ENCODE results near the gene PIGQ. TPM values are rescaled to one million over a fixed set of nuclear protein-coding genes. Genes with fewer than 3 reads are reported as not detected.
A peak's percentile ranks its signal among the peaks of the same experiment; 100 is the strongest.

PIGQ gene
- total and polyA plus RNA-seq, 11 donors = 16.4 to 39.5 (median 22.0) TPM

- TF ChIP-seq POLR2A (IDR thresholded peaks at IDR 0.05) = no peak
- TF ChIP-seq CTCF (IDR thresholded peaks at IDR 0.05) = no peak
- intact Hi-C loops (cut with DNase I) = loop anchor here in 3 of 10 donors (5.0 kb wide), 2 partner anchors 36 to 51 kb away; partner anchors contain the start of gene RAB40C (in 2 of the 3)
- Histone ChIP-seq H3K27ac (no peak overlapping the region), H3K4me1 (peaks cover 0 to 25% (median 21%) of the 10 kb centered on the region in 12 donors), H3K4me3 (no peak overlapping the region), H3K27me3 (no peaks in the 10 kb centered on the region), H3K9me3 (no peaks in the 10 kb centered on the region), H3K36me3 (peaks cover 0 to 47% (median 10%) of the 10 kb centered on the region in 9 donors)
- no peak for ATAC-seq
- peak in 1 of 5 donors; percentile 29 for DNase-seq
- WGBS, 4 donors = 93 to 97% (median 95%) methylated on average over 24 to 33 of the region's 33 CpGs
These were observed 58.7 kb downstream of the PIGQ start for GRCh38 chr16:628321-629061.

GRCh38 chr16:629185-629832, 59.5 kb downstream of the PIGQ start:
- H3K9me3 ChIP-seq = no peaks in the 10 kb centered on the region
- no peaks in the 10 kb centered on the region for H3K27me3 ChIP-seq
- WGBS, 4 donors = 65 to 89% (median 70%) methylated on average over 10 to 29 of the region's 29 CpGs
- peaks cover 0 to 55% (median 10%) of the 10 kb centered on the region in 9 donors for H3K36me3 ChIP-seq
- ATAC-seq (peak in 3 of 4 donors; percentile 4 to 28 (median 5)), DNase-seq (peak in 2 of 5 donors; percentile 23)
- TF ChIP-seq POLR2A (IDR thresholded peaks at IDR 0.05) (no peak), CTCF (IDR thresholded peaks at IDR 0.05) (no peak)
- intact Hi-C loops (cut with DNase I) = loop anchor here in 3 of 10 donors (5.0 kb wide), 2 partner anchors 37 to 52 kb away; partner anchors contain the start of gene RAB40C (in 2 of the 3)
- H3K27ac ChIP-seq = peak overlapping the region in 3 of 12 donors; percentile 6 to 54 (median 19)
- H3K4me3 ChIP-seq = no peak overlapping the region
- H3K4me1 ChIP-seq = peaks cover 0 to 25% (median 21%) of the 10 kb centered on the region in 12 donors

GRCh38 chr16:629833-630248, 60.1 kb downstream of the PIGQ start:
- H3K27me3 ChIP-seq = no peaks in the 10 kb centered on the region
- H3K36me3 ChIP-seq = peaks cover 0 to 55% (median 10%) of the 10 kb centered on the region in 9 donors
- no peaks in the 10 kb centered on the region for H3K9me3 ChIP-seq
- peak overlapping the region in 2 of 12 donors; percentile 34 to 54 for H3K27ac ChIP-seq
- intact Hi-C loops (cut with DNase I) = loop anchor here in 4 of 10 donors (5.0 kb wide), 3 partner anchors 33 to 53 kb away; partner anchors contain the start of gene RAB40C (in 2 of the 4)
- ATAC-seq (peak in 3 of 4 donors; percentile 0 to 21 (median 17)), DNase-seq (peak in 1 of 5 donors; percentile 26)
- WGBS, 4 donors = 38 to 75% (median 55%) methylated on average over 5 to 11 of the region's 11 CpGs
- H3K4me1 ChIP-seq = peaks cover 0 to 30% (median 21%) of the 10 kb centered on the region in 12 donors
- no peak for TF ChIP-seq CTCF (IDR thresholded peaks at IDR 0.05)
- no peak for TF ChIP-seq POLR2A (IDR thresholded peaks at IDR 0.05)
- no peak overlapping the region for H3K4me3 ChIP-seq

Measured in heart left ventricle (tissue), 16 donors.